Neural cell (in vitro differentiated cells): ENCODE results near the gene PTGS2. TPM values are rescaled to one million over a fixed set of nuclear protein-coding genes. Genes with fewer than 3 reads are reported as not detected.

Experiments
- H2AFZ ChIP-seq: fragments of 200-600, 300-800 bp; sonication (generic), shearing (Covaris generic); 2 replicates; pipeline ENCODE4 v1.6.0; 2014; ENCODE audit warnings: low read depth, mild to moderate bottlenecking, antibody characterized with exemption, low read length, moderate library complexity
- H3F3A ChIP-seq: fragments of 200-600 bp; shearing (Covaris generic); 2 replicates; pipeline ENCODE4 v1.6.1; 2016; ENCODE audit warnings: mild to moderate bottlenecking, moderate library complexity, mixed read lengths, antibody characterized with exemption, low read length; ENCODE audit not compliant: insufficient read depth, poor library complexity, severe bottlenecking
- H3K27ac ChIP-seq: fragments of 200-600, 300-800 bp; sonication (generic), shearing (Covaris generic); 2 replicates; pipeline ENCODE4 v1.5.1; 2014; ENCODE audit warnings: mild to moderate bottlenecking, low read length, moderate library complexity
- H3K27me3 ChIP-seq: fragments of 300-800, 200-600 bp; sonication (generic), shearing (Covaris generic); 2 replicates; pipeline ENCODE4 v1.6.0; 2014; ENCODE audit warnings: mild to moderate bottlenecking, low read depth, low read length, moderate library complexity; ENCODE audit not compliant: insufficient read depth
- H3K36me3 ChIP-seq: fragments of 300-800, 200-600 bp; sonication (generic), shearing (Covaris generic); 2 replicates; pipeline ENCODE4 v1.5.1; 2014; ENCODE audit warnings: mild to moderate bottlenecking, antibody characterized with exemption, low read length, moderate library complexity; ENCODE audit not compliant: insufficient read depth
- H3K4me2 ChIP-seq: fragments of 300-800, 200-600 bp; sonication (generic), shearing (Covaris generic); 2 replicates; pipeline ENCODE4 v1.6.0; 2014; ENCODE audit warnings: mild to moderate bottlenecking, low read length
- H3K4me3 ChIP-seq: fragments of 300-800, 200-600 bp; sonication (generic), shearing (Covaris generic); 2 replicates; pipeline ENCODE4 v1.5.1; 2014; ENCODE audit warnings: mild to moderate bottlenecking, low read length, moderate library complexity
- H3K79me2 ChIP-seq: fragments of 200-600 bp; shearing (Covaris generic); replicated peaks from 2 replicates; pipeline ENCODE4 v1.6.0; 2014; ENCODE audit warnings: mild to moderate bottlenecking, low read length, moderate library complexity; ENCODE audit not compliant: insufficient read depth
- H3K9ac ChIP-seq: fragments of 300-800, 200-600 bp; sonication (generic), shearing (Covaris generic); 2 replicates; pipeline ENCODE4 v1.6.1; 2016; ENCODE audit warnings: mild to moderate bottlenecking, low read length, mixed read lengths
- H3K9me2 ChIP-seq: fragments of 200-600 bp; shearing (Covaris generic); 2 replicates; pipeline ENCODE4 v1.6.1; 2016; ENCODE audit warnings: mild to moderate bottlenecking, low read length, mixed read lengths; ENCODE audit not compliant: insufficient read depth
- H3K9me3 ChIP-seq: fragments of 200-600, 300-800 bp; sonication (generic), shearing (Covaris generic); 2 replicates; pipeline ENCODE4 v1.6.1; 2016; ENCODE audit warnings: mild to moderate bottlenecking, mixed run types, low read length, moderate library complexity, mixed read lengths
- H4K20me1 ChIP-seq: fragments of 200-600 bp; shearing (Covaris generic); 2 replicates; pipeline ENCODE4 v1.6.1; 2016; ENCODE audit warnings: mild to moderate bottlenecking, mixed run types; ENCODE audit not compliant: insufficient read depth
- EP300 ChIP-seq: fragments of 450-650 bp; conservative IDR thresholded peaks from 2 replicates; pipeline ENCODE4 v1.6.1; 2014; ENCODE audit warnings: antibody characterized with exemption, mild to moderate bottlenecking, moderate library complexity; ENCODE audit not compliant: poor library complexity, severe bottlenecking
- EZH2 ChIP-seq: fragments of 200-600, 300-800 bp; shearing (Covaris generic), sonication (generic); IDR thresholded peaks from 2 replicates; pipeline ENCODE4 v1.6.1; 2014; ENCODE audit warnings: antibody characterized with exemption, low read length, borderline replicate concordance, mild to moderate bottlenecking; ENCODE audit not compliant: insufficient read depth, poor library complexity, severe bottlenecking
- MXI1 ChIP-seq: fragments of 450-650 bp; conservative IDR thresholded peaks from 2 replicates; pipeline ENCODE4 v1.6.1; 2014; ENCODE audit warnings: antibody characterized with exemption, mild to moderate bottlenecking; ENCODE audit not compliant: poor library complexity, severe bottlenecking
- POLR2AphosphoS5 ChIP-seq: IDR thresholded peaks from 2 replicates; pipeline ENCODE4 v1.6.1; 2012
- RAD21 ChIP-seq: fragments of 450-650 bp; conservative IDR thresholded peaks from 2 replicates; pipeline ENCODE4 v1.6.1; 2014; ENCODE audit warnings: antibody characterized with exemption, mild to moderate bottlenecking, moderate library complexity
- REST ChIP-seq: IDR thresholded peaks from 2 replicates; pipeline ENCODE4 v1.6.1; 2012; ENCODE audit warnings: borderline replicate concordance
- SMC3 ChIP-seq: fragments of 450-650 bp; conservative IDR thresholded peaks from 2 replicates; pipeline ENCODE4 v1.6.1; 2014; ENCODE audit warnings: antibody characterized with exemption, mild to moderate bottlenecking, moderate library complexity; ENCODE audit not compliant: poor library complexity
- TAF1 ChIP-seq: IDR thresholded peaks from 2 replicates; pipeline ENCODE4 v1.6.1; 2012; ENCODE audit warnings: low read depth
- polyA plus RNA-seq: library from polyadenylated mRNA; depleted of rRNA; stranded (reverse); fragments of >200 nt; gene quantifications from 2 replicates; pipeline ENCODE4 v1.2.3, GENCODE V29; 2014
- TF ChIP-seq, protein P1 (sequence below): fragments of 450-650 bp; IDR thresholded peaks from 2 replicates; pipeline ENCODE4 v1.5.1; 2014; ENCODE audit warnings: antibody characterized with exemption, mild to moderate bottlenecking, moderate library complexity; ENCODE audit not compliant: poor library complexity, severe bottlenecking

Gene PTGS2
- polyA plus RNA-seq, 1 donor from 2014 or later = 0.25 TPM

DNA sequence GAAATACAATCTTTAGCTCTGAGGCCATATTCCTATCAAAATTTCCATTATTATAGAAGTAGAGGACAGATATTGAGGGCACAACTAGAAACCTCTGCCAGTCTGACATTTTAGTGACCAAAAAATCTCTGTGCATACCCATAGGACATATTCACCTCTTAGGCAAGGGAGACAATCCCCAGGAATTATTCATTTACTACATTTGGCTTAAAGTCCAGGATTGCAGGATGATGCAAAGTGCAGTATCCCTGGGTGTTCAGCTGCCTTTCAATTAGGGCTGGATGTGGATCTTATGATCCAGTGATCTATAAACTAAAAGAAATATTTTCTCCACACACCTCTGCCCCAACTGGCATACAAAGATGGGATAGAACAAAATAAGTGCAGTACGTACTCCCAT, 50.9 kb downstream of the PTGS2 start:
- no peak overlapping the region for H3K27ac ChIP-seq
- H3K9me2 ChIP-seq = no peaks in the 10 kb centered on the region
- no peak for TF ChIP-seq MXI1
- no peak for TF ChIP-seq POLR2AphosphoS5
- TF ChIP-seq EP300 = no peak
- no peak for TF ChIP-seq RAD21
- TF ChIP-seq, protein P1, sequence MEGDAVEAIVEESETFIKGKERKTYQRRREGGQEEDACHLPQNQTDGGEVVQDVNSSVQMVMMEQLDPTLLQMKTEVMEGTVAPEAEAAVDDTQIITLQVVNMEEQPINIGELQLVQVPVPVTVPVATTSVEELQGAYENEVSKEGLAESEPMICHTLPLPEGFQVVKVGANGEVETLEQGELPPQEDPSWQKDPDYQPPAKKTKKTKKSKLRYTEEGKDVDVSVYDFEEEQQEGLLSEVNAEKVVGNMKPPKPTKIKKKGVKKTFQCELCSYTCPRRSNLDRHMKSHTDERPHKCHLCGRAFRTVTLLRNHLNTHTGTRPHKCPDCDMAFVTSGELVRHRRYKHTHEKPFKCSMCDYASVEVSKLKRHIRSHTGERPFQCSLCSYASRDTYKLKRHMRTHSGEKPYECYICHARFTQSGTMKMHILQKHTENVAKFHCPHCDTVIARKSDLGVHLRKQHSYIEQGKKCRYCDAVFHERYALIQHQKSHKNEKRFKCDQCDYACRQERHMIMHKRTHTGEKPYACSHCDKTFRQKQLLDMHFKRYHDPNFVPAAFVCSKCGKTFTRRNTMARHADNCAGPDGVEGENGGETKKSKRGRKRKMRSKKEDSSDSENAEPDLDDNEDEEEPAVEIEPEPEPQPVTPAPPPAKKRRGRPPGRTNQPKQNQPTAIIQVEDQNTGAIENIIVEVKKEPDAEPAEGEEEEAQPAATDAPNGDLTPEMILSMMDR = no peak
- no peak for TF ChIP-seq SMC3
- no peak for TF ChIP-seq TAF1
- TF ChIP-seq EZH2 = no peak
- TF ChIP-seq REST = no peak
- no peak overlapping the region for H3K9ac ChIP-seq
- no peak overlapping the region for H3K4me3 ChIP-seq
- H3F3A ChIP-seq = no peaks in the 10 kb centered on the region
- no peaks in the 10 kb centered on the region for H3K27me3 ChIP-seq
- H3K36me3 ChIP-seq = no peaks in the 10 kb centered on the region
- no peaks in the 10 kb centered on the region for H4K20me1 ChIP-seq
- no peaks in the 10 kb centered on the region for H3K79me2 ChIP-seq
- H3K9me3 ChIP-seq = no peaks in the 10 kb centered on the region
- H3K4me2 ChIP-seq = no peak overlapping the region
- H2AFZ ChIP-seq = no peak overlapping the region

DNA sequence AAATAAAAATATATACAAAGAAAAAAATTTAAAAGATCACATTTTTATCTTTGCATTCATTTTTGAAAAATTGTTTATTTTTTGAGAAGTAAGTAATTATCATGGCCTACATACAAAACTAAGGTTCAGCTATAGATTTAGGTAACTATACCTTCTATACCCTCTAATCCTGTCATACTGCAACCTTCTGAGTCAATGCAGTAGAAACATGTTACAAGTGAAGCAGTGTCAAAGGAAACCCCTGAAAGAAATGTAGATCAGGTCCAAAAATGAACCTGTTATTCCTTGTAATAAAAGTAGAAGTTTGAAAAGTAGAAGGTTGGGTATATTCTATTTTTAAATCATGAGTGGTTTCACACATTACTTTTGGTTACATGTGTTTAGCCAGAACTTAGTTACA, 51.3 kb downstream of the PTGS2 start:
- Histone ChIP-seq H3K9ac (no peak overlapping the region), H3F3A (no peaks in the 10 kb centered on the region), H4K20me1 (no peaks in the 10 kb centered on the region), H3K9me3 (no peaks in the 10 kb centered on the region), H3K4me2 (no peak overlapping the region), H3K79me2 (no peaks in the 10 kb centered on the region), H3K27ac (no peak overlapping the region), H3K4me3 (no peak overlapping the region), H2AFZ (no peak overlapping the region), H3K36me3 (no peaks in the 10 kb centered on the region), H3K27me3 (no peaks in the 10 kb centered on the region), H3K9me2 (no peaks in the 10 kb centered on the region)
- no peak for TF ChIP-seq RAD21
- no peak for TF ChIP-seq EP300
- TF ChIP-seq, protein P1 = no peak
- no peak for TF ChIP-seq MXI1
- TF ChIP-seq REST = no peak
- TF ChIP-seq EZH2 = no peak
- no peak for TF ChIP-seq POLR2AphosphoS5
- no peak for TF ChIP-seq SMC3
- TF ChIP-seq TAF1 = no peak
